DOHH2 (cell line): Measurements from ENCODE around the gene AURKB.

Experiments
- H3F3A ChIP-seq: fragments of 200-600 bp; sonication (generic), shearing (Covaris generic); 2 replicates; pipeline ENCODE4 v1.6.0; 2016; ENCODE audit warnings: antibody characterized with exemption, mild to moderate bottlenecking; ENCODE audit not compliant: control insufficient read depth, insufficient read depth
- H3K27ac ChIP-seq: fragments of 200-600 bp; sonication (generic); 2 replicates; pipeline ENCODE4 v1.5.1; 2014; ENCODE audit warnings: low read depth, mild to moderate bottlenecking, low read length, moderate library complexity
- H3K27me3 ChIP-seq: fragments of 200-600 bp; sonication (generic); 2 replicates; pipeline ENCODE4 v1.6.1; 2014; ENCODE audit warnings: mild to moderate bottlenecking, low read length, mixed read lengths; ENCODE audit not compliant: control insufficient read depth
- H3K36me3 ChIP-seq: fragments of 200-600 bp; sonication (generic); 2 replicates; pipeline ENCODE4 v1.6.1; 2014; ENCODE audit warnings: mild to moderate bottlenecking, low read length, moderate library complexity, mixed read lengths; ENCODE audit not compliant: control insufficient read depth
- H3K4me1 ChIP-seq: fragments of 200-600 bp; sonication (generic); 2 replicates; pipeline ENCODE4 v1.6.1; 2014; ENCODE audit warnings: mild to moderate bottlenecking, low read length, mixed read lengths; ENCODE audit not compliant: control insufficient read depth
- H3K4me2 ChIP-seq: fragments of 200-600 bp; sonication (generic); 2 replicates; pipeline ENCODE4 v1.6.0; 2014; ENCODE audit warnings: mild to moderate bottlenecking, low read length, moderate library complexity
- H3K4me3 ChIP-seq: fragments of 200-600 bp; sonication (generic); 2 replicates; pipeline ENCODE4 v1.5.1; 2014; ENCODE audit warnings: mild to moderate bottlenecking, low read length, mixed read lengths
- H3K79me2 ChIP-seq: fragments of 200-600 bp; sonication (generic); 2 replicates; pipeline ENCODE4 v1.6.1; 2014; ENCODE audit warnings: mild to moderate bottlenecking, low read length, mixed read lengths; ENCODE audit not compliant: control insufficient read depth
- H3K9me2 ChIP-seq: fragments of 200-600 bp; sonication (generic); replicated peaks from 2 replicates; pipeline ENCODE4 v1.6.1; 2014; ENCODE audit warnings: mild to moderate bottlenecking, low read length, mixed read lengths; ENCODE audit not compliant: control insufficient read depth
- H3K9me3 ChIP-seq: fragments of 200-600 bp; sonication (generic); 2 replicates; pipeline ENCODE4 v1.6.1; 2014; ENCODE audit warnings: antibody characterized with exemption, low read length, mixed read lengths; ENCODE audit not compliant: control insufficient read depth, insufficient read depth
- H4K20me1 ChIP-seq: fragments of 200-600 bp; sonication (generic); 2 replicates; pipeline ENCODE4 v1.6.0; 2014; ENCODE audit warnings: low read depth, mild to moderate bottlenecking, antibody characterized with exemption, low read length, moderate library complexity; ENCODE audit not compliant: control insufficient read depth, insufficient read depth
- CTCF ChIP-seq: fragments of 200-600 bp; sonication (generic); IDR thresholded peaks from one replicate; pipeline ENCODE4 v1.5.1; 2014; ENCODE audit warnings: antibody characterized with exemption, mild to moderate bottlenecking, low read depth, low read length; ENCODE audit not compliant: poor library complexity, severe bottlenecking
- EZH2phosphoT487 ChIP-seq: fragments of 200-600 bp; sonication (generic); IDR thresholded peaks from 2 replicates; pipeline ENCODE4 v1.6.1; 2017; ENCODE audit warnings: borderline replicate concordance, mild to moderate bottlenecking, antibody characterized with exemption, low read length, moderate library complexity, mixed read lengths

The AURKB gene

GRCh38 chr17:8235676-8236075, 25.3 kb upstream of the AURKB start:
- Histone ChIP-seq H3K4me3 (no peak overlapping the region), H3K4me2 (no peak overlapping the region), H3K36me3 (peaks cover 92% of the 10 kb centered on the region), H3K79me2 (peaks cover 7% of the 10 kb centered on the region), H3K27ac (no peak overlapping the region), H4K20me1 (no peaks in the 10 kb centered on the region), H3K9me3 (no peaks in the 10 kb centered on the region), H3F3A (no peaks in the 10 kb centered on the region), H3K4me1 (no peaks in the 10 kb centered on the region), H3K9me2 (no peaks in the 10 kb centered on the region), H3K27me3 (no peaks in the 10 kb centered on the region)
- TF ChIP-seq CTCF, result no peak
- no peak for TF ChIP-seq EZH2phosphoT487

GRCh38 chr17:8234361-8235270, 24.2 kb upstream of the AURKB start:
- H3K9me3 ChIP-seq, result no peaks in the 10 kb centered on the region
- H3F3A ChIP-seq, result no peaks in the 10 kb centered on the region
- no peak for TF ChIP-seq CTCF
- no peak for TF ChIP-seq EZH2phosphoT487
- peaks cover 1% of the 10 kb centered on the region; the same call in 1 of the 2 replicates for H3K79me2 ChIP-seq
- no peaks in the 10 kb centered on the region for H3K9me2 ChIP-seq
- no peaks in the 10 kb centered on the region for H3K4me1 ChIP-seq
- H4K20me1 ChIP-seq, result no peaks in the 10 kb centered on the region
- no peaks in the 10 kb centered on the region for H3K27me3 ChIP-seq
- no peak overlapping the region for H3K4me2 ChIP-seq
- H3K27ac ChIP-seq, result no peak overlapping the region
- H3K4me3 ChIP-seq, result no peak overlapping the region
- H3K36me3 ChIP-seq, result peaks cover 92% of the 10 kb centered on the region

- TF ChIP-seq CTCF (no peak), EZH2phosphoT487 (no peak)
- Histone ChIP-seq H3K27ac (no peak overlapping the region), H3K4me3 (no peak overlapping the region), H3K79me2 (no peaks in the 10 kb centered on the region), H3K4me1 (peaks cover 14% of the 10 kb centered on the region), H4K20me1 (no peaks in the 10 kb centered on the region), H3F3A (0 out of 2 replicates have a peak, but pooled peaks cover 2% of the 10 kb centered on the region), H3K36me3 (peaks cover 96% of the 10 kb centered on the region), H3K4me2 (no peak overlapping the region), H3K9me2 (no peaks in the 10 kb centered on the region), H3K9me3 (no peaks in the 10 kb centered on the region), H3K27me3 (no peaks in the 10 kb centered on the region)
Measured at GRCh38 chr17:8231701-8232100, 21.3 kb upstream of the AURKB start.
